ENCODE data around the gene TSPAN1. TPM values are rescaled to one million over a fixed set of nuclear protein-coding genes. Genes with fewer than 3 reads are reported as not detected.

The TSPAN1 gene
- polyA plus RNA-seq, 1 experiment = 1.1 TPM

- CTCF ChIA-PET = interaction anchor here (0.7 to 2.1 kb wide), 2 partner anchors 132 to 134 kb away, joined by 3 to 5 read pairs; no protein-coding TSS in a partner anchor
- no peak for TF ChIP-seq CTCF (IDR thresholded peaks at IDR 0.05; ENCODE audit: insufficient read depth, low read depth, low read length)
- Histone ChIP-seq H3K36me3 (ENCODE audit: control insufficient read depth, insufficient read depth, low read length) (no peaks in the 10 kb centered on the region), H3K4me3 (ENCODE audit: low read depth, low read length) (no peak overlapping the region), H3K27me3 (ENCODE audit: control insufficient read depth, insufficient read depth, low read length) (peaks cover 4% of the 10 kb centered on the region)
- DNase-seq (ENCODE audit: low read depth) = no peak
- POLR2A ChIA-PET = no interaction called here
Measured at GRCh38 chr1:46171351-46171750, 3.5 kb upstream of the TSPAN1 start.

- H3K36me3 ChIP-seq (ENCODE audit: control insufficient read depth, insufficient read depth, low read length) = no peaks in the 10 kb centered on the region
- TF ChIP-seq CTCF (IDR thresholded peaks at IDR 0.05; ENCODE audit: insufficient read depth, low read depth, low read length) = no peak
- H3K4me3 ChIP-seq (ENCODE audit: low read depth, low read length) = no peak overlapping the region
- CTCF ChIA-PET = interaction anchor here (0.7 to 2.1 kb wide), 2 partner anchors 133 to 134 kb away, joined by 3 to 5 read pairs; no protein-coding TSS in a partner anchor
- POLR2A ChIA-PET = no interaction called here
- peaks cover 4% of the 10 kb centered on the region for H3K27me3 ChIP-seq (ENCODE audit: control insufficient read depth, insufficient read depth, low read length)
- no peak for DNase-seq (ENCODE audit: low read depth)
Measured at GRCh38 chr1:46171871-46172270, 3.0 kb upstream of the TSPAN1 start.

GRCh38 chr1:46172321-46172720, 2.6 kb upstream of the TSPAN1 start:
- H3K4me3 ChIP-seq (ENCODE audit: low read depth, low read length) = no peak overlapping the region
- POLR2A ChIA-PET = no interaction called here

GRCh38 chr1:46173361-46173856, 1.5 kb upstream of the TSPAN1 start:
- no peak overlapping the region for H3K4me3 ChIP-seq (ENCODE audit: low read depth, low read length)
- no peak for TF ChIP-seq CTCF (IDR thresholded peaks at IDR 0.05; ENCODE audit: insufficient read depth, low read depth, low read length)
- ChIA-PET CTCF (interaction anchor here (1.0 to 1.5 kb wide), 3 partner anchors 8 to 139 kb away, joined by 3 to 4 read pairs (median 3); no protein-coding TSS in a partner anchor), POLR2A (no interaction called here)
- H3K36me3 ChIP-seq (ENCODE audit: control insufficient read depth, insufficient read depth, low read length) = no peaks in the 10 kb centered on the region
- no peak for DNase-seq (ENCODE audit: low read depth)
- peaks cover 3% of the 10 kb centered on the region for H3K27me3 ChIP-seq (ENCODE audit: control insufficient read depth, insufficient read depth, low read length)

More at GRCh38 chr1:46172321-46172720, 2.6 kb upstream of the TSPAN1 start:
- Histone ChIP-seq H3K36me3 (ENCODE audit: control insufficient read depth, insufficient read depth, low read length) (no peaks in the 10 kb centered on the region), H3K27me3 (ENCODE audit: control insufficient read depth, insufficient read depth, low read length) (peaks cover 4% of the 10 kb centered on the region)
- no peak for DNase-seq (ENCODE audit: low read depth)
- CTCF ChIA-PET = interaction anchor here (1.5 to 2.1 kb wide), 2 partner anchors 134 to 138 kb away, joined by 3 to 5 read pairs; no protein-coding TSS in a partner anchor
- TF ChIP-seq CTCF (IDR thresholded peaks at IDR 0.05; ENCODE audit: insufficient read depth, low read depth, low read length) = no peak

- no peaks in the 10 kb centered on the region for H3K27me3 ChIP-seq (ENCODE audit: control insufficient read depth, insufficient read depth, low read length)
- ChIA-PET CTCF (interaction anchor here (10.7 kb wide), 1 partner anchor 138 kb away, joined by 173 read pairs; no protein-coding TSS in a partner anchor), POLR2A (no interaction called here)
- H3K4me3 ChIP-seq (ENCODE audit: low read depth, low read length) = no peak overlapping the region
- no peak for DNase-seq (ENCODE audit: low read depth)
- no peak for TF ChIP-seq CTCF (IDR thresholded peaks at IDR 0.05; ENCODE audit: insufficient read depth, low read depth, low read length)
- no peaks in the 10 kb centered on the region for H3K36me3 ChIP-seq (ENCODE audit: control insufficient read depth, insufficient read depth, low read length)
Measured at GRCh38 chr1:46175243-46175642, 356 bp downstream of the TSPAN1 start.
